C4-2B (cell line): ENCODE results near the gene TOM1L2.

ENCODE experiments used
- CTCF ChIP-seq: fragments of 450-650 bp; conservative IDR thresholded peaks from 2 replicates; pipeline ENCODE4 v1.5.1; 2017; ENCODE audit warnings: mild to moderate bottlenecking
- ZFX ChIP-seq: fragments of 450-650 bp; IDR thresholded peaks from 2 replicates; pipeline ENCODE4 v1.6.1; 2017

GRCh38 chr17:17935321-17936271 lies 36.6 kb downstream of the TOM1L2 start:
- TF ChIP-seq CTCF (no peak), ZFX (no peak)
